Pancreas (tissue), 10 donors: ENCODE results near the gene AQP2. TPM values are rescaled to one million over a fixed set of nuclear protein-coding genes. Genes with fewer than 3 reads are reported as not detected.

Experiments used
- ATAC-seq, 4 donors: fragments of 200-7000 bp; cut with Tn5 transposase; one replicate each; pipeline versions ENCODE4 v1.8.0 to v1.9.1; 2020; ENCODE audit warnings: mild to moderate bottlenecking in 4 of 4, moderate library complexity in 4 of 4
- DNase-seq, 6 donors: peaks; one replicate each; pipeline ENCODE4 v3.0.0-alpha.2; 2020
- FAIRE-seq: peaks from 2 replicates; lab custom pipeline; 2012; peaks lifted over from hg19 to GRCh38; lab: Jason Lieb, UNC
- H3K27ac ChIP-seq, 4 donors: fragments of 200-600 bp; sonication (generic); 1 replicate in 3 of 4; 2 replicates in 1 of 4; pipeline versions ENCODE4 v1.5.0 to v1.8.0; 2020
- H3K27me3 ChIP-seq, 4 donors: fragments of 200-600 bp; one replicate each; pipeline ENCODE4 v1.8.0; 2021
- H3K36me3 ChIP-seq, 3 donors: fragments of 200-600 bp; sonication (generic) in 1 of 3; one replicate each; pipeline versions ENCODE4 v1.5.0 to v1.8.0; 2020 to 2021
- H3K4me1 ChIP-seq, 3 donors: fragments of 200-600 bp; one replicate each; pipeline ENCODE4 v1.8.0; 2021
- H3K4me3 ChIP-seq, 4 donors: fragments of 200-600 bp; sonication (generic) in 2 of 4; one replicate each; pipeline versions ENCODE4 v1.5.0 to v1.8.0; 2020 to 2021
- H3K9me3 ChIP-seq, 4 donors: fragments of 200-600 bp; one replicate each; pipeline ENCODE4 v1.8.0; 2021
- WGBS, 2 donors: extraction: QIAGEN DNeasy Blood & Tissue Kit; methylation state at CpG; one replicate each; pipeline ENCODE4 v1.1.7; 2013; 5-methylcytosine and 5-hydroxymethylcytosine counted together
- intact Hi-C, 3 donors: fragments of 100-400 bp; cut with DNase I; formaldehyde crosslinking; loops; one replicate each; pipeline versions ENCODE4 v1.11.1 to v1.14.2; 2022
- polyA plus RNA-seq, 2 donors: library from polyadenylated mRNA; stranded (reverse); fragments of 200-250 nt; gene quantifications; one replicate each; pipeline ENCODE4 v1.2.3, GENCODE V29; 2013
- total RNA-seq, 6 donors: library from RNA; stranded (reverse); fragmentation: NEBNext Ultra II Directional in 4 of 6; extraction: Animal tissue kit (Norgen Biotek cat#: 25700) in 4 of 6; gene quantifications; one replicate each; pipeline versions ENCODE4 v1.2.1 to v1.2.4, GENCODE V29; 2021 to 2023
- TF ChIP-seq, protein P1 (sequence below), 4 donors: fragments of 200-600 bp; sonication (generic) in 3 of 4; IDR thresholded peaks; one replicate each; pipeline versions ENCODE4 v1.5.0 to v1.8.0; 2021; ENCODE audit warnings: antibody characterized with exemption in 4 of 4
- donor health status: healthy with polysubstance abuse.
- donor health status: DM: no; HTN: no; CAD: no; lungs with moderate emphysema.
- donor health status: DM: no; HTN: no; CAD: no.
- donor health status: control.
- donor health status: control.
- donor health status: Bipolar disorder and iron deficiency.
- donor health status: DM: yes; HTN: yes; CAD: no.
- donor health status: DM: no; HTN: no; CAD: no.
- donor health status: DM: no; HTN: no; CAD: no.
- donor health status: DM: yes; HTN: yes; CAD: no.

Gene AQP2
- total and polyA plus RNA-seq, 8 donors: 0.06 to 0.31 (median 0.12) TPM; not detected in 5

DNA sequence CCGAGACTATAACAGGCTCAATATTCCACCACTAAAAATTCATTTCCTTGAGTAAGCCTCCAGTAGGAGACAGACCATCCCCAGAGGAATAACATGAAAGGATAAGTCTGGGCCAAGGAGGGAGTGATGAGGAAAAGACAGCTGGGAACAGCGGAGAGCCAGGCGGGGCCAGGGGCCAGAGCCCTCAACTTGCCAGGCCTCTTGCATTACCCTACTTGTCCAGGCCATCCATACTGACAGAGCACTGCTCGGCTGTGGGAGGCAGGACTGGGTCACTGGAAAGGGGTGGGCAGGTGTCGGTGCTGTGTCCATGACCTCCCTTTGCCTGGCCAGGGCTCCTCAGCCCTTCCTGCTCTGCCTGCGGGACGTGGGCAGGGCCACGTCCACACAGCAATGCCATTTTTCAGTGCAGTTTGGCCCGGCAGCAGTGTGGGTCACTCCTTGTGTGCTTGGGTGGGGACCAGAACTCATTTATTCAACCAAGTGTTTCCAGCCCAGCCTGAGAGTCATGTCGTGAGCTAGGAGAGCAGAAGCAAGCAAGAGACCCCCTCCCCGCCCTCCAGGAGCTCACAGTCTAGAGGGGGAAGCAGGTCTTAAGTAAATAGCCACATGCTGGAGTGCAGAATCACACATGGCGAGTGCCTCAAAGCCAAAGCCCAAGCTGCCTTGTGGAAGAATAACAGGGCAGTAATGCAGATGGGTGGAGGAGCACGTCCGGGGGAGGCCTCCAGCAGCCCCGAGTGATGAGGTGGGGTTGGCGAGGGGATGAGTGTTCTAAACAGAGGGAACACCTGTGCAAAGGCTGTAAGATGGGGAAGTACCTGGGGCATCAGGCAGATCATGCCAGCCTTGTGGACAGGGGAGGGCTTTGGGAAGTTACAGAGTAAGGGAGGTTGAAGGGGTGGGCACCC lies 37.9 kb upstream of the AQP2 start:
- Histone ChIP-seq H3K27me3 (no peaks in the 10 kb centered on the region), H3K27ac (no peak overlapping the region), H3K9me3 (no peaks in the 10 kb centered on the region), H3K4me3 (no peak overlapping the region), H3K36me3 (no peaks in the 10 kb centered on the region), H3K4me1 (no peaks in the 10 kb centered on the region)
- TF ChIP-seq, protein P1, sequence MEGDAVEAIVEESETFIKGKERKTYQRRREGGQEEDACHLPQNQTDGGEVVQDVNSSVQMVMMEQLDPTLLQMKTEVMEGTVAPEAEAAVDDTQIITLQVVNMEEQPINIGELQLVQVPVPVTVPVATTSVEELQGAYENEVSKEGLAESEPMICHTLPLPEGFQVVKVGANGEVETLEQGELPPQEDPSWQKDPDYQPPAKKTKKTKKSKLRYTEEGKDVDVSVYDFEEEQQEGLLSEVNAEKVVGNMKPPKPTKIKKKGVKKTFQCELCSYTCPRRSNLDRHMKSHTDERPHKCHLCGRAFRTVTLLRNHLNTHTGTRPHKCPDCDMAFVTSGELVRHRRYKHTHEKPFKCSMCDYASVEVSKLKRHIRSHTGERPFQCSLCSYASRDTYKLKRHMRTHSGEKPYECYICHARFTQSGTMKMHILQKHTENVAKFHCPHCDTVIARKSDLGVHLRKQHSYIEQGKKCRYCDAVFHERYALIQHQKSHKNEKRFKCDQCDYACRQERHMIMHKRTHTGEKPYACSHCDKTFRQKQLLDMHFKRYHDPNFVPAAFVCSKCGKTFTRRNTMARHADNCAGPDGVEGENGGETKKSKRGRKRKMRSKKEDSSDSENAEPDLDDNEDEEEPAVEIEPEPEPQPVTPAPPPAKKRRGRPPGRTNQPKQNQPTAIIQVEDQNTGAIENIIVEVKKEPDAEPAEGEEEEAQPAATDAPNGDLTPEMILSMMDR (IDR thresholded peaks at IDR 0.05): no peak
- intact Hi-C loops: no loop called here
- WGBS, 2 donors: 70 to 77% methylated on average over 16 of the region's 16 CpGs
- DNase-seq: no peak
- peak in 1 of 4 donors; percentile 9 for ATAC-seq
- FAIRE-seq: no peak

DNA sequence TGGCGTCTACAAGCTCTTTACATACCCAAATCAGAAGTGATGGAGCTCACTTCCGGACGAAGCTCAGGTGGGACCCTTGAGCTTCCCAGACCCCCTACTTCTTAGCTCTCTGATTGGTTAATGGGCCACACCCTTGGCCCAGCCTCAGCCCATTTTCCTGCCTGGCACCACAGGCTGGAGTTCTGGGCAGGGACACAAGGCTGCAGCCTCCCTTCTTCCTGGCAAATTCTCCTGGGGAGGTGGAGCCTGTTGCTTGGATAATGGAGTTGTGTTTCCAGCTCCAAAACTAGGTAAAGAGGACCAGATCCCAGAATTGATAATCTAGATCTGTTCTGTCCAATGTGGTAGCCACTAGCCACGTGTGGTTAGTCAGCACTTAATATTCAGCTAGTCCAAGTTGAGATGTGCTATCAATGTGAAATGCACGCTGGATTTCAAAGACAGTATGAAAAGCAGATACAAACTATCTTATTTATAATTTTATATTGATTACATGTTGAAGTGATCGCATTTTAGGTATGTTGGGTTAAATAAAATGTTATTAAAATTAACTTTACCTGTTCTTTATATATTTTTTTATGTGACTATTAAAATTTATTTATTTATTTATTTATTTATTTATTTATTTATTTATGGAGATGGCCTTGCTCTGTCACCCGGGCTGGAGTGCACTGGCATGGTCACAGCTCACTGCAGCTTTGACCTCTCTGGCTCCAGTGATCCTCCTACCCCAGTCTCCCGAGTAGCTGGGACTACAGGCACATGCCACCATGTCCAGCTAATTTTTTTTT lies 34.2 kb upstream of the AQP2 start:
- peak in 1 of 6 donors; percentile 5 for DNase-seq

DNA sequence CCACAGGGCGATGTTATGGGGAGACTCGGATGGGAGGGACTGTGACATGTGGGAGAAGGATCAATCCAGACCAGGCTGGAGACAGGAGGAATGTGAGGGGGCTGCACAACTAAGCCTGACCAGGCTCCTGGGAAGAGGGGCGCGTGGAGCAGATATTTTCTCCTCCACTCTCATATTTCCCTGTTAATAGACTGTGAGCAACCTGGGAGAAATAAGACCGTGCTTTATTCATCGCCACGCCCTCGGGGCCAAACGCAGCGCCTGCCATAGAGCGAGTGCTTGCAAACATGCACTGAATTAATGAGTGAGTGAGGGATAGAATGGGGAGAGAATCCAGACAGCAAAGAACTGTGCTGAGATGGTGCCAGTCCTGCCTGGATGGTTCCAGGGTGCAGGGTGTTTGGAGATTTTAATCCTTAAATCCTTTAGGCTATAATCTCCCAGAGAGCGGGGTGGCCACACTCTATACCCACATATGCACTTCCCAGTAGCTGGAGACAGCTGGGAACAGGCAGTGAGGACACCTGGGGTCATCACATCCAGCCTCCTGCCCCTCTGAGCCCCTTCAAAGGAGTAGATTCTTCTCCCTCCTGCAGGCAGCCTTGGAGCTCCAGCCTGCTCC lies 33.3 kb upstream of the AQP2 start:
- H3K27ac ChIP-seq: no peak overlapping the region
- TF ChIP-seq, protein P1 (IDR thresholded peaks at IDR 0.05): no peak
- no peaks in the 10 kb centered on the region for H3K36me3 ChIP-seq
- no peaks in the 10 kb centered on the region for H3K27me3 ChIP-seq
- H3K9me3 ChIP-seq: no peaks in the 10 kb centered on the region
- ATAC-seq (no peak), DNase-seq (no peak), FAIRE-seq (no peak)
- no peak overlapping the region for H3K4me3 ChIP-seq
- WGBS, 2 donors: 84 to 90% methylated on average over 12 of the region's 12 CpGs
- intact Hi-C loops: no loop called here
- H3K4me1 ChIP-seq: no peaks in the 10 kb centered on the region

More for the DNA sequence above, 34.2 kb upstream of the AQP2 start:
- 67 to 78% methylated on average over 8 of the region's 8 CpGs for WGBS, 2 donors
- Histone ChIP-seq H3K27me3 (no peaks in the 10 kb centered on the region), H3K9me3 (no peaks in the 10 kb centered on the region), H3K4me1 (no peaks in the 10 kb centered on the region), H3K4me3 (no peak overlapping the region), H3K27ac (no peak overlapping the region), H3K36me3 (no peaks in the 10 kb centered on the region)
- no peak for ATAC-seq
- intact Hi-C loops: no loop called here
- FAIRE-seq: no peak
- TF ChIP-seq, protein P1 (IDR thresholded peaks at IDR 0.05): no peak

DNA sequence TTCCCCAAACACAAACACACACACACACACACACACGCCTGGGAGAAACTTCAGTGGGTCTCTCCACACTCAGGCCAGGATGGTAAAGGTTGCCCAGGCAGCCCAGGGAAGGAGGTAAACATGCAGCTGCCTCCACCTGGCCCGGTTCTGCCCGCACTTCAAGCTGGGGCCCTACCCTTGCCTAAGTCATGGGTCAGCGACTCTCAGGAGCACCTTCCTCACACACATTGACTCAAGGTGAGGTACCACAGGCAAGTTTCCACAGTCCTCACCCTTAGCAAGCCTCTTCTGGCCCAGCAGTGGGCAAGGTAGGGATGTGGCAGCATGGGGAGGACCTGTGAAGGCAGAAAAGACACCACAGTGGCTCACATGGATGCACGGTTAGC lies 32.8 kb upstream of the AQP2 start:
- FAIRE-seq: no peak
- no peaks in the 10 kb centered on the region for H3K36me3 ChIP-seq
- H3K4me3 ChIP-seq: no peak overlapping the region
- DNase-seq: no peak
- no peak overlapping the region for H3K27ac ChIP-seq
- H3K27me3 ChIP-seq: no peaks in the 10 kb centered on the region
- no peaks in the 10 kb centered on the region for H3K9me3 ChIP-seq
- TF ChIP-seq, protein P1 (IDR thresholded peaks at IDR 0.05): no peak
- no peak for ATAC-seq
- peaks cover 0 to 3% (median under 1%) of the 10 kb centered on the region in 3 donors for H3K4me1 ChIP-seq
- WGBS, 2 donors: 61 to 77% methylated on average over 5 of the region's 5 CpGs
- intact Hi-C loops: no loop called here
